Heart left ventricle (tissue), 13 donors: ENCODE data around the gene DMRTC1.
"Not testable (repeated sequence)": the region's sequence is repeated elsewhere in the genome, so short reads cannot be mapped to it uniquely, and the experiment has no call there.

Experiments used
- CTCF ChIP-seq, 12 donors: fragments of 200-600 bp; sonication (generic) in 4 of 12; IDR thresholded peaks; one replicate each; pipeline versions ENCODE4 v1.5.0 to v1.8.0; 2018 to 2022; ENCODE audit warnings: antibody characterized with exemption in 12 of 12, mild to moderate bottlenecking in 5 of 12
- POLR2A ChIP-seq, 2 donors: fragments of 450-650 bp; IDR thresholded peaks; one replicate each; pipeline ENCODE4 v1.6.1; 2017; ENCODE audit warnings: antibody characterized with exemption in 2 of 2, mild to moderate bottlenecking in 2 of 2, moderate library complexity in 2 of 2
- donor health status: ischemic (EF 13 %, LVEDD 7.1; RV severe dilation, severe dysfunction).
- donor health status: DM: no; HTN: yes; CAD: no.
- donor health status: DM: no; HTN: no; CAD: no.
- donor health status: ischemic (EF 25% LVEDD 6.9; RV normal size, moderate dysfunction).
- donor health status: ischemic (EF 25% LVEDD 5.7; RV mildly dilated, moderate dysfunction).
- donor health status: ischemic (EF 35%, LVEDD 5.7; RV mildly dilated, moderate dysfunction).
- donor health status: nonischemic (EF 11% LVEDD 7.7; RV severe dilation, severe dysfunction).
- donor health status: DM: yes; HTN: yes; CAD: no.
- donor health status: PGD.
- donor health status: ischemic (EF 29% LVEDD 5.4; RV normal size, mild dysfunction).
- donor health status: nonischemic (EF 23%, LVEDD 6.1; RV moderate dilation, normal function).

GRCh38 chrX:72974885-72975284 lies 31.2 kb upstream of the DMRTC1 start:
- TF ChIP-seq POLR2A, CTCF (IDR thresholded peaks at IDR 0.05): not testable (repeated sequence)
